GM13977 (cell line): ENCODE results near the gene VASH2.

ENCODE experiments used
- DNase-seq: peaks from one replicate; pipeline ENCODE4 v3.0.0; 2012; ENCODE audit warnings: low spot score
- in situ Hi-C: fragments of 300-500 bp; cut with MboI; formaldehyde crosslinking; loops from one replicate; pipeline ENCODE4 v1.12.0; 2022; ENCODE audit warnings: low sequenced_read_pairs, low pct_unique_long_range_greater_than_20kb, mixed read lengths, inconsistent platforms; ENCODE audit not compliant: unreplicated experiment
- TF ChIP-seq, protein P1 (sequence below): IDR thresholded peaks from 2 replicates; pipeline ENCODE4 v1.5.1; 2012; ENCODE audit warnings: mild to moderate bottlenecking, control low read depth; ENCODE audit not compliant: insufficient read depth; ENCODE audit errors: extremely low read depth, missing control alignments

The VASH2 gene

DNA sequence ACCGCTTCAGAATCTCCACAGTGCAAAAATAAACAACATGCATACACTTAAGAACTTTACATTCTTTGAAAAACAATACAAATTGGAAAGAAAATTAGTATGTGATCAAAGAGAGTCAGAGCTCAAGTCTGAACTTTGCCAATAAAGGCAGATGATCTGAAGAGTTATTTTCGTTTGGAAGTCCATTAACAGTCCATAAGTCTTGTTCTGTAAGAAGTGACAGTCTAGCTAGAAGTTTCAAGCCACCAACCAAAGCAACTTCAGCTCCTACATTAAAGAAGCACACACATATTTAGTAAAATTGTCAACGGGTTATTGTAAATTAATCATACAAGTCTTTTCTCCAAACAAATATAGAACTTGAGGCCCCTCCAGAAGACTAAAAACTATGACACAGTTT is 44.6 kb downstream of the VASH2 start:
- in situ Hi-C loops: loop anchor here (10.0 to 25.0 kb wide), 3 partner anchors 70 to 533 kb away; no protein-coding TSS in a partner anchor
- no peak for DNase-seq
- TF ChIP-seq, protein P1, sequence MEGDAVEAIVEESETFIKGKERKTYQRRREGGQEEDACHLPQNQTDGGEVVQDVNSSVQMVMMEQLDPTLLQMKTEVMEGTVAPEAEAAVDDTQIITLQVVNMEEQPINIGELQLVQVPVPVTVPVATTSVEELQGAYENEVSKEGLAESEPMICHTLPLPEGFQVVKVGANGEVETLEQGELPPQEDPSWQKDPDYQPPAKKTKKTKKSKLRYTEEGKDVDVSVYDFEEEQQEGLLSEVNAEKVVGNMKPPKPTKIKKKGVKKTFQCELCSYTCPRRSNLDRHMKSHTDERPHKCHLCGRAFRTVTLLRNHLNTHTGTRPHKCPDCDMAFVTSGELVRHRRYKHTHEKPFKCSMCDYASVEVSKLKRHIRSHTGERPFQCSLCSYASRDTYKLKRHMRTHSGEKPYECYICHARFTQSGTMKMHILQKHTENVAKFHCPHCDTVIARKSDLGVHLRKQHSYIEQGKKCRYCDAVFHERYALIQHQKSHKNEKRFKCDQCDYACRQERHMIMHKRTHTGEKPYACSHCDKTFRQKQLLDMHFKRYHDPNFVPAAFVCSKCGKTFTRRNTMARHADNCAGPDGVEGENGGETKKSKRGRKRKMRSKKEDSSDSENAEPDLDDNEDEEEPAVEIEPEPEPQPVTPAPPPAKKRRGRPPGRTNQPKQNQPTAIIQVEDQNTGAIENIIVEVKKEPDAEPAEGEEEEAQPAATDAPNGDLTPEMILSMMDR: no peak

GRCh38 chr1:213003256-213003655 is 52.9 kb downstream of the VASH2 start:
- in situ Hi-C loops: no loop called here
- TF ChIP-seq, protein P1: no peak
- DNase-seq: no peak

GRCh38 chr1:213008564-213008963 is 58.2 kb downstream of the VASH2 start:
- DNase-seq: peak; percentile 45
- in situ Hi-C loops: no loop called here
- TF ChIP-seq, protein P1: no peak

- in situ Hi-C loops: no loop called here
- TF ChIP-seq, protein P1: no peak
- no peak for DNase-seq
These were observed 64.3 kb downstream of the VASH2 start for GRCh38 chr1:213014642-213015041.

DNA sequence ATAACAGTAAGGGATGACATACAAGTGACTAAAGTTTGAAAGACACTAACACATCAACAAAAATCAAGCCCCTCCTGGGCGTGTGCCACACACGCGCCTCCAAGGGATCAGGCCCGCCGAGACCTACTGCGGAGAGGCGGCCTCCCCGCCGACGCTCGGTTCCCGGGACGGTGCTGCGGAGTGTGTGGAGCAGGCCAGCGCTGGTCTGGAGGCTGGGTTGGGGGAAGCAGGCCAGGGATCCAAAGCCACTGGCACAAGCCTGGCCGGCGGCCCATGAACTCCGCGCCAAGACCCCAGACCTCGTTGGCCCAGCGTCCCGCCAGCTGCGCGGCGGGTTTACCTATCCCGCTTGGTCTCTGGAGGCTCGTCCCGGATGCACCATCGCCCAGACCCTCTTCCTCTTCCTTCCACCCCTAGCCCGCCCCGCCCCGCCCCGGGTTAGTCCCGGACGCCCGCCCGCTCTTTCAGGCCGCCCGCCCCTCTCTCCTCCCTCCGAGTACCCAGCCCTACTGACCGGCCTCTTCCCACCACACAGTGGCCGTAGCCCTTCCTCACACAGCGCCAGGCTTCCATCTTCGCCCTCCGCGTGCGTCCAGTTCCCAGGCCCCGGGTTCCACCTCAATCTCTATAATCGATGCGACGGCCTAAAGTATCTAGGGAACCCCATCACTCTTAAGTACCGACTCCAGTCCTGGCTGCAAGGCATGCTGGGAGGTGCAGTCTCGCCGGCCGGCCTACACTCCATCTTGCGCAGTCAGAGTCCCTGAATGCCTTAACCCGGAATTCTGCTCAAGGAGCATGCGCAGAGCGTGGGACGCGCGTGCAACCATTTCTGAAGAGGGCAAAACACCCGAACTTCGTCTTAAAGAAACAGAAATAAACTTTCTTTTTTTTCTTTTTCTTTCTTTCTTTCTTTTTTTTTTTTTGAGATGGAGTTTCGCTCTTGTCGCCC is 65.0 kb downstream of the VASH2 start, which contains the start of gene ANGEL2:
TSS of gene ANGEL2 (minus strand) at position 769 of the 952 bp plus-strand sequence. CDS start at position 573, 196 bp downstream.
- in situ Hi-C loops: no loop called here
- TF ChIP-seq, protein P1: no peak
- DNase-seq: peak; percentile 92

GRCh38 chr1:213017447-213018273 is 67.3 kb downstream of the VASH2 start:
- TF ChIP-seq, protein P1: no peak

More at GRCh38 chr1:213017447-213018273, 67.3 kb downstream of the VASH2 start:
- in situ Hi-C loops: no loop called here
- DNase-seq: no peak
